Mesenchymal stem cell (in vitro differentiated cells and primary cell): ENCODE data around the gene TTC7B.

Experiments
- DNase-seq: peaks from one replicate; pipeline ENCODE4 v3.0.0-alpha.2; 2013
- H2AFZ ChIP-seq: one replicate; pipeline ENCODE4 v1.6.1; 2013; ENCODE audit warnings: low read depth, mild to moderate bottlenecking, control low read depth, inconsistent platforms, low read length, moderate library complexity
- H2AK5ac ChIP-seq: 2 replicates; pipeline ENCODE4 v1.6.1; 2013; ENCODE audit warnings: low read length, moderate library complexity, mild to moderate bottlenecking, inconsistent platforms; ENCODE audit not compliant: severe bottlenecking
- H2BK120ac ChIP-seq: one replicate; pipeline ENCODE4 v1.6.1; 2013; ENCODE audit warnings: low read depth, mild to moderate bottlenecking, inconsistent platforms, low read length, moderate library complexity
- H2BK12ac ChIP-seq, 2 experiments: one replicate each; pipeline ENCODE4 v1.6.1; 2013; ENCODE audit warnings: inconsistent platforms in 2 of 2, low read length in 2 of 2, mild to moderate bottlenecking in 2 of 2, moderate library complexity in 2 of 2, control low read depth in 1 of 2
- H2BK15ac ChIP-seq: one replicate; pipeline ENCODE4 v1.6.1; 2013; ENCODE audit warnings: mild to moderate bottlenecking, low read depth, inconsistent platforms; ENCODE audit not compliant: poor library complexity, severe bottlenecking
- H2BK5ac ChIP-seq: 2 replicates; pipeline ENCODE4 v1.6.1; 2013; ENCODE audit warnings: low read depth, mild to moderate bottlenecking, low read length, control low read depth, inconsistent platforms; ENCODE audit not compliant: poor library complexity, severe bottlenecking
- H3K14ac ChIP-seq, 2 experiments: one replicate each; pipeline ENCODE4 v1.6.1; 2013; ENCODE audit warnings: inconsistent platforms in 2 of 2, low read length in 2 of 2, control low read depth in 1 of 2, mild to moderate bottlenecking in 1 of 2, moderate library complexity in 1 of 2
- H3K18ac ChIP-seq, 2 experiments: one replicate each; pipeline ENCODE4 v1.6.1; 2013; ENCODE audit warnings: inconsistent platforms in 2 of 2, low read length in 2 of 2, control low read depth in 1 of 2, low read depth in 1 of 2, mild to moderate bottlenecking in 1 of 2
- H3K23ac ChIP-seq, 2 experiments: one replicate each; pipeline ENCODE4 v1.6.1; 2013; ENCODE audit warnings: inconsistent platforms in 2 of 2, low read length in 2 of 2, mild to moderate bottlenecking in 2 of 2, moderate library complexity in 2 of 2, control low read depth in 1 of 2
- H3K27ac ChIP-seq: 2 replicates; pipeline ENCODE4 v1.5.1; 2013; ENCODE audit warnings: mild to moderate bottlenecking, moderate library complexity, low read length, control low read depth, inconsistent platforms; ENCODE audit not compliant: poor library complexity, severe bottlenecking
- H3K27me3 ChIP-seq, 2 experiments: 2 replicates each; pipeline versions ENCODE4 v1.6.1 to v1.7.0; 2013; ENCODE audit warnings: low read length in 2 of 2, mild to moderate bottlenecking in 2 of 2, moderate library complexity in 2 of 2, control low read depth in 1 of 2, inconsistent platforms in 1 of 2; ENCODE audit not compliant: control insufficient read depth in 1 of 2, insufficient read depth in 1 of 2
- H3K36me3 ChIP-seq, 2 experiments: 2 replicates each; pipeline versions ENCODE4 v1.6.1 to v1.7.0; 2013; ENCODE audit warnings: low read length in 2 of 2, control low read depth in 1 of 2, inconsistent platforms in 1 of 2, low read depth in 1 of 2, mild to moderate bottlenecking in 1 of 2; ENCODE audit not compliant: insufficient read depth in 2 of 2, control insufficient read depth in 1 of 2
- H3K4ac ChIP-seq, 2 experiments: one replicate each; pipeline ENCODE4 v1.6.1; 2013; ENCODE audit warnings: inconsistent platforms in 2 of 2, low read length in 2 of 2, mild to moderate bottlenecking in 2 of 2, moderate library complexity in 2 of 2, control low read depth in 1 of 2, low read depth in 1 of 2
- H3K4me1 ChIP-seq: 2 replicates; pipeline ENCODE4 v1.6.1; 2013; ENCODE audit warnings: low read depth, low read length, control low read depth; ENCODE audit not compliant: control insufficient read depth, insufficient read depth
- H3K4me2 ChIP-seq: 2 replicates; pipeline ENCODE4 v1.6.1; 2013; ENCODE audit warnings: low read length, mild to moderate bottlenecking, inconsistent platforms; ENCODE audit not compliant: poor library complexity, severe bottlenecking
- H3K4me3 ChIP-seq, 2 experiments: 2 replicates each; pipeline versions ENCODE4 v1.5.1 to v1.7.0; 2013; ENCODE audit warnings: low read length in 2 of 2, mild to moderate bottlenecking in 2 of 2, control low read depth in 1 of 2, low read depth in 1 of 2; ENCODE audit not compliant: insufficient read depth in 1 of 2
- H3K79me1 ChIP-seq: replicated peaks from 2 replicates; pipeline ENCODE4 v1.6.1; 2013; ENCODE audit warnings: mild to moderate bottlenecking, control low read depth, low read length, inconsistent platforms; ENCODE audit not compliant: poor library complexity, severe bottlenecking
- H3K9ac ChIP-seq: 2 replicates; pipeline ENCODE4 v1.7.0; 2013; ENCODE audit warnings: mild to moderate bottlenecking, low read length, moderate library complexity
- H3K9me3 ChIP-seq: 2 replicates; pipeline ENCODE4 v1.7.0; 2013; ENCODE audit warnings: mild to moderate bottlenecking, low read length; ENCODE audit not compliant: control insufficient read depth
- H4K8ac ChIP-seq: one replicate; pipeline ENCODE4 v1.6.1; 2013; ENCODE audit warnings: inconsistent platforms, mild to moderate bottlenecking, low read length, moderate library complexity
- H4K91ac ChIP-seq: one replicate; pipeline ENCODE4 v1.6.1; 2013; ENCODE audit warnings: mild to moderate bottlenecking, low read length, inconsistent platforms
- WGBS: methylation state at CpG from one replicate; pipeline ENCODE4 v1.1.7; 2013; ENCODE audit warnings: mixed read lengths; 5-methylcytosine and 5-hydroxymethylcytosine counted together

The TTC7B gene

GRCh38 chr14:90781876-90782275 lies 34.4 kb downstream of the TTC7B start:
- Histone ChIP-seq H2AK5ac (peak overlapping the region; percentile 30), H3K4me2 (no peak overlapping the region), H2BK5ac (no peak overlapping the region), H3K36me3 (peaks cover 44 to 45% of the 10 kb centered on the region in 2 experiments), H3K9me3 (no peaks in the 10 kb centered on the region), H2BK15ac (no peak overlapping the region), H3K27me3 (no peaks in the 10 kb centered on the region), H4K91ac (no peak overlapping the region), H3K18ac (no peak overlapping the region), H3K79me1 (peaks cover 8% of the 10 kb centered on the region), H2BK120ac (no peak overlapping the region), H3K27ac (no peak overlapping the region), H4K8ac (no peak overlapping the region), H3K9ac (no peak overlapping the region), H3K23ac (no peak overlapping the region), H3K4me1 (peaks cover 9% of the 10 kb centered on the region), H3K4ac (no peak overlapping the region), H2BK12ac (no peak overlapping the region), H2AFZ (no peak overlapping the region), H3K4me3 (no peak overlapping the region), H3K14ac (no peak overlapping the region)
- WGBS, result 91% methylated on average over 8 of the region's 8 CpGs
- DNase-seq, result no peak

- no peak overlapping the region for H2BK120ac ChIP-seq
- no peak overlapping the region for H4K8ac ChIP-seq
- H3K9ac ChIP-seq, result no peak overlapping the region
- H2BK12ac ChIP-seq, result no peak overlapping the region
- no peak overlapping the region for H3K4me3 ChIP-seq
- no peak overlapping the region for H3K18ac ChIP-seq
- no peaks in the 10 kb centered on the region for H3K9me3 ChIP-seq
- no peak overlapping the region for H3K4ac ChIP-seq
- H2BK15ac ChIP-seq, result no peak overlapping the region
- no peak overlapping the region for H2AFZ ChIP-seq
- H3K4me1 ChIP-seq, result peaks cover 9% of the 10 kb centered on the region
- WGBS, result 63% methylated on average over 4 of the region's 4 CpGs
- H3K23ac ChIP-seq, result no peak overlapping the region
- H3K79me1 ChIP-seq, result peaks cover 8% of the 10 kb centered on the region
- H2BK5ac ChIP-seq, result no peak overlapping the region
- H2AK5ac ChIP-seq, result no peak overlapping the region
- DNase-seq, result peak; percentile 58
- H3K36me3 ChIP-seq, result peaks cover 47 to 49% of the 10 kb centered on the region in 2 experiments
- no peak overlapping the region for H3K4me2 ChIP-seq
- H4K91ac ChIP-seq, result no peak overlapping the region
- H3K27me3 ChIP-seq, result no peaks in the 10 kb centered on the region
- H3K14ac ChIP-seq, result no peak overlapping the region
- no peak overlapping the region for H3K27ac ChIP-seq
Observed at GRCh38 chr14:90781344-90781761, 34.9 kb downstream of the TTC7B start.

- H3K4me3 ChIP-seq, result no peak overlapping the region
- no peak overlapping the region for H3K4ac ChIP-seq
- H3K18ac ChIP-seq, result no peak overlapping the region
- no peak overlapping the region for H2BK12ac ChIP-seq
- peaks cover 9% of the 10 kb centered on the region for H3K4me1 ChIP-seq
- H3K23ac ChIP-seq, result peak overlapping the region in 1 of 2 experiments; percentile 27
- 97% methylated on average over 8 of the region's 12 CpGs for WGBS
- H3K27ac ChIP-seq, result no peak overlapping the region
- no peaks in the 10 kb centered on the region for H3K9me3 ChIP-seq
- H3K9ac ChIP-seq, result no peak overlapping the region
- no peak overlapping the region for H2AK5ac ChIP-seq
- H3K79me1 ChIP-seq, result peaks cover 8% of the 10 kb centered on the region
- no peak overlapping the region for H3K4me2 ChIP-seq
- no peak overlapping the region for H4K8ac ChIP-seq
- no peak overlapping the region for H4K91ac ChIP-seq
- no peak overlapping the region for H2BK5ac ChIP-seq
- DNase-seq, result no peak
- no peak overlapping the region for H2AFZ ChIP-seq
- no peaks in the 10 kb centered on the region for H3K27me3 ChIP-seq
- H2BK15ac ChIP-seq, result no peak overlapping the region
- H3K14ac ChIP-seq, result no peak overlapping the region
- H2BK120ac ChIP-seq, result no peak overlapping the region
- peaks cover 41 to 52% of the 10 kb centered on the region in 2 experiments for H3K36me3 ChIP-seq
Observed at GRCh38 chr14:90780519-90780918, 35.7 kb downstream of the TTC7B start.

- Histone ChIP-seq H3K18ac (no peak overlapping the region), H2BK15ac (no peak overlapping the region), H4K8ac (no peak overlapping the region), H3K36me3 (peaks cover 35 to 56% of the 10 kb centered on the region in 2 experiments), H3K27ac (no peak overlapping the region), H2AFZ (no peak overlapping the region), H2BK120ac (no peak overlapping the region), H2AK5ac (no peak overlapping the region), H2BK12ac (no peak overlapping the region), H3K9ac (no peak overlapping the region), H3K4me2 (no peak overlapping the region), H3K4me3 (no peak overlapping the region), H4K91ac (no peak overlapping the region), H3K79me1 (peaks cover 8% of the 10 kb centered on the region), H3K4me1 (peaks cover 9% of the 10 kb centered on the region), H3K4ac (no peak overlapping the region), H3K9me3 (no peaks in the 10 kb centered on the region), H3K23ac (no peak overlapping the region), H3K14ac (no peak overlapping the region), H2BK5ac (no peak overlapping the region), H3K27me3 (no peaks in the 10 kb centered on the region)
- no peak for DNase-seq
- WGBS, result 94% methylated on average over 11 of the region's 13 CpGs
Observed at GRCh38 chr14:90778571-90779255, 37.5 kb downstream of the TTC7B start.
